ENCODE results near the gene TNNT1.

GRCh38 chr19:55189403-55189835, 40.4 kb upstream of the TNNT1 start:
- no peak for TF ChIP-seq CTCF (IDR thresholded peaks at IDR 0.05)
- TF ChIP-seq POLR2A (IDR thresholded peaks at IDR 0.05) = no peak
